Common myeloid progenitor, CD34-positive (primary cell): Measurements from ENCODE around the gene DIS3L.

Source experiments
- CTCF ChIA-PET: fragments of 350-600 bp; sonication (Branson Sonifier 250); formaldehyde crosslinking; loops from one replicate; lab custom pipeline; 2021; ENCODE audit warnings: antibody characterized with exemption; lab: Charles Lee
- POLR2A ChIA-PET: fragments of 350-600 bp; sonication (Branson Sonifier 250); formaldehyde crosslinking; loops from one replicate; lab custom pipeline; 2021; ENCODE audit warnings: antibody characterized with exemption; lab: Charles Lee
- DNase-seq, 3 donors: peaks; one replicate each; pipeline versions ENCODE4 v3.0.0 to v3.0.0-alpha.2; 2013
- H3K27ac ChIP-seq, 2 experiments: 1 replicate in 1 of 2; 2 replicates in 1 of 2; pipeline ENCODE4 v1.7.0; 2013; ENCODE audit warnings: inconsistent platforms in 2 of 2, low read length in 2 of 2, mild to moderate bottlenecking in 2 of 2, low read depth in 1 of 2, moderate library complexity in 1 of 2; ENCODE audit not compliant: severe bottlenecking in 2 of 2, insufficient read depth in 1 of 2, poor library complexity in 1 of 2
- H3K27me3 ChIP-seq, 5 experiments: replicated peaks in 2 of 5; 1 replicate in 3 of 5; 2 replicates in 2 of 5; pipeline versions ENCODE4 v1.6.1 to v1.7.0; 2013; ENCODE audit warnings: low read length in 4 of 5, mild to moderate bottlenecking in 2 of 5, moderate library complexity in 2 of 5, inconsistent platforms in 1 of 5; ENCODE audit not compliant: insufficient read depth in 5 of 5, control insufficient read depth in 4 of 5
- H3K36me3 ChIP-seq, 4 experiments: 1 replicate in 2 of 4; 2 replicates in 2 of 4; pipeline versions ENCODE4 v1.6.1 to v1.7.0; 2013; ENCODE audit warnings: low read length in 3 of 4, control low read depth in 1 of 4, mild to moderate bottlenecking in 1 of 4; ENCODE audit not compliant: control insufficient read depth in 4 of 4, insufficient read depth in 4 of 4
- H3K4me1 ChIP-seq, 4 experiments: 1 replicate in 3 of 4; 2 replicates in 1 of 4; pipeline versions ENCODE4 v1.6.1 to v1.7.1; 2013; ENCODE audit warnings: low read length in 3 of 4, mild to moderate bottlenecking in 3 of 4, control low read depth in 1 of 4, inconsistent platforms in 1 of 4, moderate library complexity in 1 of 4; ENCODE audit not compliant: control insufficient read depth in 4 of 4, insufficient read depth in 4 of 4; ENCODE audit errors: control extremely low read depth in 1 of 4
- H3K4me3 ChIP-seq, 7 experiments: 1 replicate in 4 of 7; 2 replicates in 3 of 7; pipeline versions ENCODE4 v1.5.1 to v1.7.0; 2013; ENCODE audit warnings: mild to moderate bottlenecking in 7 of 7, low read length in 6 of 7, moderate library complexity in 6 of 7, inconsistent platforms in 2 of 7, low read depth in 2 of 7, control low read depth in 1 of 7; ENCODE audit not compliant: insufficient read depth in 4 of 7, control insufficient read depth in 1 of 7; ENCODE audit errors: extremely low read depth in 1 of 7
- H3K9me3 ChIP-seq, 5 experiments: 1 replicate in 4 of 5; 2 replicates in 1 of 5; pipeline versions ENCODE4 v1.6.1 to v1.7.1; 2013; ENCODE audit warnings: low read length in 4 of 5, mild to moderate bottlenecking in 2 of 5, inconsistent platforms in 1 of 5, low read depth in 1 of 5, moderate library complexity in 1 of 5; ENCODE audit not compliant: control insufficient read depth in 4 of 5, insufficient read depth in 2 of 5; ENCODE audit errors: control extremely low read depth in 1 of 5
- WGBS: methylation state at CpG from one replicate; pipeline ENCODE4 v1.1.5; 2013; ENCODE audit not compliant: insufficient coverage; 5-methylcytosine and 5-hydroxymethylcytosine counted together

DIS3L gene

DNA sequence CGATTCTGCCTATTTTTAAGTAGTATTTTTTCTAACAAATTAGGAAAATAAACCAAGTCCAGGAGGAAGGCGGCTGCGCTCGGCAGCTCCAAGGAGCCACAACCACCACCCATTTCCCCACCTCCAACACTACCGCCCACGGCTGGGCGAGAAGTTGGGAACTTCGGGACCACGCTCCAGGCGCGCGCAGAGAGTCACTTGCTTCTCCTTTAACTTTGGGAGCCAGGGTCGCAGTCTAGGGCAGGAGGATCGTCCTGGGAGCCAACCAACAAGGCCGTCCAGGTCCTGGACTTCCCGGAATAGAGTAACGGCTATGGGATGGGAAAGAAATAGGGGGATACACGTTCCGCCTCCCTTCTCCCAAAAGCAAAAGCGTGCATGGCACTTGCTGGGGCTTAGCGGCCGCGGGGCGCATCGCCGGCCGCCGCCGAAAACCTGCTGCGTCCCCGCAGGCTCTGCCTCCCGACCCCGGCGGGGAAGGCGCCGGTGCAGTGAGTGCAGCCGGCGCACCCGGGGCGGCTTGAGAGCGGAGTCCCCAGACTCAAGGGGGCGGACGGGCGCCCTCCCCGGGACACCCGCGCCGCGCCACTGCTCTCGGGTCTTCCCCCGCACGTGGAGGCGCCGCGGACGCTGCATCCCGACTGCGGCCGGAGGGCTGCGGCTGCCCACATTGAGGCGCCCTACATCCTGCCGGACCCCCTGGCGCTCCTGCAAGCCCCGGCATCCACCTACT lies 40.5 kb upstream of the DIS3L start:
- H3K4me3 ChIP-seq: peak overlapping the region; percentile 15 to 82 (median 61)
- no peak overlapping the region for H3K27ac ChIP-seq
- 0% methylated on average over 57 of the region's 64 CpGs for WGBS
- H3K27me3 ChIP-seq: peaks cover 8 to 95% (median 49%) of the 10 kb centered on the region in 5 experiments
- no peaks in the 10 kb centered on the region for H3K36me3 ChIP-seq
- peak in 2 of 3 donors; percentile 46 to 60 for DNase-seq
- ChIA-PET CTCF (interaction anchor here (0.9 kb wide), 1 partner anchor 30 kb away, joined by 3 read pairs; no protein-coding TSS in a partner anchor), POLR2A (no interaction called here)
- no peaks in the 10 kb centered on the region for H3K9me3 ChIP-seq
- peaks cover 0 to 33% (median 28%) of the 10 kb centered on the region in 4 experiments for H3K4me1 ChIP-seq

DNA sequence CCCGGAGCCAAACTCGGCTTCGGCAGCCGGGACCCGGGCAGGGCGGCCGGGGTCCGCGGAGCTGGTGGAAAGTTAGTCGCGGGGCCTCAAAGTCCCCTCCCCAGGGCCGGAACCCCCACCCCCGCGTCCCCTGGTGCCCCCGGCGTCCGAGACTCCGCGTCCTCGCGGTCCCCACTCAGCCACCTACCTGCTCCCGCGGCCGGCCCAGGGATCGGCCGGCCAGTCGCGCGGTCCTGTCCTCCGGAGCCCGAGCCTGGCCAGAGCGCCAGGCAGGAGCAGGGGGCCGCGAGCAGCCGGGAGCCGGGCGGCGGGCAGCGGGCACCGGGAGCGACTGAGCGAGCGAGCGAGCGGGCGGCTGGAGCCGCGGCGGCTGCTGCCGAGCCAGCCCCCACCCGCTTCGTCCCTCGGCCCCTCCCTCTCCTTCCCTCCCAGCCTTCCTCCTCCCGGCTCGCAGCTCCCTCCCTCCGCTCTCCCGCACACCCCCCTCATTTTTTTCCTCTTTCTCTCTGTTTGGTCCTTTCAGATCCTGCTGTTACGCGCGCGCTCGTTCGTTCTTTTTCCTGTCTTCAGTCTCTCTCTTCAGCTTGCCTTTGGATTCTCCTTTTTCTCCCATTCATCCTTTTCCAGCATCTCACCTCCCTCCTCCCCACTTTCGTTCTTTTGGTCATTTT lies 39.8 kb upstream of the DIS3L start, which contains the start of gene MEGF11:
Gene MEGF11 (minus strand): TSS at position 333 of the 671 bp plus-strand sequence. CDS start 125,347 bp downstream, outside the sequence.
- H3K4me3 ChIP-seq: peak within 1 kb of the TSS; percentile 15 to 82 (median 61)
- H3K27ac ChIP-seq: no peak within 1 kb of the TSS
- WGBS: 0% methylated on average over 56 of the region's 64 CpGs
- POLR2A ChIA-PET: no interaction called here
- CTCF ChIA-PET: no interaction called here
- peak in 1 of 3 donors; percentile 18 for DNase-seq
- H3K9me3 ChIP-seq: no peaks in the 10 kb centered on the region
- peaks cover 8 to 94% (median 53%) of the 10 kb centered on the region in 5 experiments for H3K27me3 ChIP-seq
- H3K4me1 ChIP-seq: peaks cover 0 to 33% (median 28%) of the 10 kb centered on the region in 4 experiments
- H3K36me3 ChIP-seq: no peaks in the 10 kb centered on the region

DNA sequence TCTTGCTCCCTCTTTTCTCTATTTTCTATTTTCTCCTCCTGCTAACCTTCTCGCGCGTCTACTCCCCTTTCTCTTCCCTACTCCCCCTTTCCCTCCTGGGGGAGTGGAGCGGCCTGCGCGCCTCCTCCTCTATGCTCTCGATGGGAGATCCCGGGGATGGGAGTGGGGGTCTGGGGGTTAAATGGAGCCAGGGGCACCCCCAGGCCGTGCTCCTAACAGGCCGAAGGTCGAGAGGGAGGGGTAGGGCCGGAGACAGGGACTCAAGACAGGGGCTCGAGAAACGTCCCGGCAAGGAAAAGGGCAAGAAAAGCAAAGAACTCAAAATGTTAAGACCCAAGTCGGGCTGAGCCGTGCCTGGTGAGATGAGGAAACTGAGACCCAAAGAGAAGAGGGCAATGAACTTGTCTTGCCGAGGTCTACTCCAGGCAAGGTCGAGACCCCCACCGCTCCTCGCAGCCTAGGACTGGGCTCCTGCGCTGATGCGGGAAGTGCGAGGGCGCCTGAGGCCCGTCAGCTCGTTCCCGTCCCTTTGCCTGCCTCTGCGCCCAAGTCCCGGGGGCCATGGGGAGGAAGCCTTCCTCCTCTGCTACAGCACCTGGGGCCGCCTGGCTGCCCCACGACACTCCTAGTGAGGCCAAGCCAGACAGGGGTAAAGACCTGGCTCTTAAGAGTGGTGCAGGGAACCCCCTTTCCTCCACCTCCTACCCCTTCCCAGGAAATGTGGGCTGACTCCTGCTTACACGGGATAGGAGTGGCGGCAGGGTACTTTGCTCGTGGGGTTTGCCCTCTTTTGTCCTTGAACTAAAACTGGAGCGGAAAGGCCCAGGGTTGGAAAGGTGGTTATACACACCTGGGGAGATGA lies 39.0 kb upstream of the DIS3L start:
- 3% methylated on average over 26 of the region's 36 CpGs for WGBS
- H3K27ac ChIP-seq: no peak overlapping the region
- H3K4me3 ChIP-seq: peak overlapping the region in 6 of 7 experiments; percentile 23 to 80 (median 62)
- peaks cover 8 to 90% (median 53%) of the 10 kb centered on the region in 5 experiments for H3K27me3 ChIP-seq
- no peaks in the 10 kb centered on the region for H3K9me3 ChIP-seq
- H3K4me1 ChIP-seq: peaks cover 0 to 33% (median 28%) of the 10 kb centered on the region in 4 experiments
- no peaks in the 10 kb centered on the region for H3K36me3 ChIP-seq
- CTCF ChIA-PET: no interaction called here
- POLR2A ChIA-PET: interaction anchor here (0.6 kb wide), 1 partner anchor 128 kb away, joined by 4 read pairs; no protein-coding TSS in a partner anchor
- DNase-seq: peak in 1 of 3 donors; percentile 24

DNA sequence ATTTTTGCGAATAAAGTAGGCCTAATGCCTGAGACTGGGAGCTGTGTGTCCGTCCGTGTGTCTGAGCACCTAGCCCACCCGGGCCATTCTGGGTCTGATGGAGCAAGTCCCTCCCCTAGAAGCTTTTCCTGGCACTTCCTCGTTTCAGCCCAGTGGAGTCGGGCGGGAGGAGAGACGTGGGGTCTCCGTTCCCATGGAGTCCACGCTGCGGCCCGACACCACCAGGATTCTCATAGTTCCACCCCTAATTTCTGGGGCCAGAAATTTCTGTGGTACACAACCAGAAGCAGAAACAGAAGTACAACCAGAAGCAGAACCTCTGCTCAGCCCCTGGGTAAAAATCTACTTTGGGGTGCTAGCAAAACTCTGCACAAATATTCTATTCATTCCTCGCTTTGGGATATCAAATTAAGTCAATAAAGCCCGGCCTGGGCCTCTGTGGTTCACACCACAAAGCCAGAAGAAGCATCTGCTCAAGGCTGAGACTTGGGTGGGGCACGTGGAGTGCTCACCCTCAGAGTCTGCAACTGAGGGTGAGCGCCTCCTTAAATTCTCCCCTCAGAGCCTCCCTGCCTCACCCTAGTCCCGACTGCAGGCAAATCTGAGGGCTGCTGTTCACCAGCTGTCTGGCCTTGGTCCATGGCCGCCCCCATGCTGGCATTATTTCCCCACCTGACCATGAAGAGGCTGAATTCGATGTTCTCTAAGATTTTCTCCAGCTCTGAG lies 38.3 kb upstream of the DIS3L start:
- DNase-seq: peak in 2 of 3 donors; percentile 25 to 27
- ChIA-PET POLR2A (no interaction called here), CTCF (no interaction called here)
- peaks cover 8 to 83% (median 54%) of the 10 kb centered on the region in 5 experiments for H3K27me3 ChIP-seq
- no peaks in the 10 kb centered on the region for H3K9me3 ChIP-seq
- WGBS: 31% methylated on average over 11 of the region's 19 CpGs
- H3K4me3 ChIP-seq: no peak overlapping the region
- H3K4me1 ChIP-seq: peaks cover 0 to 33% (median 28%) of the 10 kb centered on the region in 4 experiments
- H3K36me3 ChIP-seq: no peaks in the 10 kb centered on the region
- no peak overlapping the region for H3K27ac ChIP-seq

DNA sequence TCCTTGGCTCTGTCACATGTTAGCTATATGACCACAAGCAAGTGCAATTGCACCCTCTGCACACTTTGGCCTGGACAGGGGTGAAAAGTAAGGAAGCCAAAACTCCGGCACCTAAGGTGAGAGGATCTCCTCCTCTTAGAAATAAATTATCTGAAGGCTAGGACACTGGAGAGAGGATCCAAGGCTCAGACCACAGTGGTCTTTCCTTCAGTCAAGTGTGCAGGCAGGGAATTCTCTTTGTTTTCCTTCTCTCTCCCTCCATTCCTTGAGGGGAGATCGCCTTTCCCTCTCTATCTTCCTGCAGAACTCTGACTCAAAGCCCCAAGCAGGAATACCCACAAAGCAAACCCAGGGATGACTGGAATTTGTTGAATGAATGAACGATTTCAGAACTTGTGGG lies 36.7 kb upstream of the DIS3L start:
- Histone ChIP-seq H3K4me3 (no peak overlapping the region), H3K27me3 (peaks cover 8 to 71% (median 49%) of the 10 kb centered on the region in 5 experiments), H3K36me3 (no peaks in the 10 kb centered on the region), H3K9me3 (no peaks in the 10 kb centered on the region), H3K27ac (no peak overlapping the region), H3K4me1 (peaks cover 0 to 31% (median 27%) of the 10 kb centered on the region in 4 experiments)
- ChIA-PET CTCF (no interaction called here), POLR2A (no interaction called here)
- DNase-seq: no peak
- WGBS: 88% methylated on average over 1 of the region's 3 CpGs

DNA sequence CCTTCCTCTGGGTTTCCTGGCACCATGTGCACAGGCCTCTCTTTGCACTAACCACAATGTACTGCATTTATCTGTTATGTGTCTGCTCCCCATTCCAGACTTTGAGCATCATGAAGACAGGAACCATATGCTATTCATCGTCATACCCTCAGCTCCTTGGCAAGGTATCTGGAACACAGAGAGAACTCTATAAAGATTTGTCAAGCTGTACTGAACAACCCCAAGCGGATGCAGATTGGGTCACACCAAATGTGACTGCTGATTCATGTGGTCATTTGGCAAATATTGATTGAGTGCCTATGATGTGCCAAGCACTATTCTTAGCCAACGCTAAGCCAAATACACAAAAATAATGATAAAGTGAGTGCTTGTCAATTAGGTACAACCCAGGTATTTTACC lies 32.3 kb upstream of the DIS3L start:
- Histone ChIP-seq H3K27me3 (peaks cover 6 to 28% (median 21%) of the 10 kb centered on the region in 5 experiments), H3K4me1 (no peaks in the 10 kb centered on the region), H3K4me3 (no peak overlapping the region), H3K9me3 (peaks cover 0 to 6% (median 5%) of the 10 kb centered on the region in 5 experiments), H3K27ac (no peak overlapping the region), H3K36me3 (no peaks in the 10 kb centered on the region)
- no peak for DNase-seq
- 100% methylated on average over 1 of the region's 3 CpGs for WGBS
- ChIA-PET CTCF (interaction anchor here (1.8 kb wide), 1 partner anchor 27 kb away, joined by 7 read pairs; no protein-coding TSS in a partner anchor), POLR2A (no interaction called here)
